T-helper 9 cell (primary cell): ENCODE measurements around the gene TREX2.

Experiments
- DNase-seq: peaks from one replicate; pipeline ENCODE4 v3.0.0-alpha.2; 2020

The TREX2 gene

GRCh38 chrX:153475271-153475670 is 29.4 kb upstream of the TREX2 start:
- no peak for DNase-seq

- peak; percentile 44 for DNase-seq
Measured at GRCh38 chrX:153474718-153475117, 28.9 kb upstream of the TREX2 start.

GRCh38 chrX:153474266-153474665 is 28.4 kb upstream of the TREX2 start:
- DNase-seq, result no peak

GRCh38 chrX:153473126-153473525 is 27.3 kb upstream of the TREX2 start:
- no peak for DNase-seq

- DNase-seq, result no peak
Measured at GRCh38 chrX:153471663-153472280, 25.9 kb upstream of the TREX2 start.

- peak; percentile 88 for DNase-seq
Measured at GRCh38 chrX:153470411-153471363, 24.8 kb upstream of the TREX2 start, which contains the start of gene HAUS7. Gene HAUS7 (minus strand): TSS chrX:153470576. CDS start chrX:153470557, 19 bp downstream.

- DNase-seq, result no peak
Measured at GRCh38 chrX:153469811-153470410, 24.1 kb upstream of the TREX2 start.

- no peak for DNase-seq
Measured at GRCh38 chrX:153468008-153468580, 22.2 kb upstream of the TREX2 start.

GRCh38 chrX:153465691-153466380 is 20.0 kb upstream of the TREX2 start:
- no peak for DNase-seq

- DNase-seq, result no peak
Measured at GRCh38 chrX:153464116-153464515, 18.3 kb upstream of the TREX2 start.

GRCh38 chrX:153463556-153463955 is 17.7 kb upstream of the TREX2 start:
- DNase-seq, result no peak

- no peak for DNase-seq
Measured at GRCh38 chrX:153463031-153463430, 17.2 kb upstream of the TREX2 start.

- DNase-seq, result no peak
Measured at GRCh38 chrX:153462291-153462690, 16.4 kb upstream of the TREX2 start.

GRCh38 chrX:153460826-153461225 is 15.0 kb upstream of the TREX2 start:
- peak; percentile 33 for DNase-seq

- no peak for DNase-seq
Measured at GRCh38 chrX:153459986-153460385, 14.1 kb upstream of the TREX2 start.

- no peak for DNase-seq
Measured at GRCh38 chrX:153458476-153458875, 12.6 kb upstream of the TREX2 start.

- no peak for DNase-seq
Measured at GRCh38 chrX:153457827-153458466, 12.1 kb upstream of the TREX2 start.

GRCh38 chrX:153457136-153457825 is 11.4 kb upstream of the TREX2 start:
- no peak for DNase-seq

GRCh38 chrX:153456704-153457103 is 10.8 kb upstream of the TREX2 start:
- no peak for DNase-seq

- DNase-seq, result no peak
Measured at GRCh38 chrX:153456161-153456560, 10.3 kb upstream of the TREX2 start.

GRCh38 chrX:153455571-153455970 is 9.7 kb upstream of the TREX2 start:
- no peak for DNase-seq
